Measurements from ENCODE around the gene ABI1.
"Not testable (repeated sequence)": the region's sequence is repeated elsewhere in the genome, so short reads cannot be mapped to it uniquely, and the experiment has no call there.

The ABI1 gene

GRCh38 chr10:26860102-26860442 lies 686 bp downstream of the ABI1 start:
- H3K4me3 ChIP-seq (ENCODE audit: low read length): peak overlapping the region; percentile 93
- no peak for TF ChIP-seq CTCF (conservative IDR thresholded peaks at IDR 0.05; ENCODE audit: low read depth, low read length)
- DNase-seq (ENCODE audit: low read depth): no peak

GRCh38 chr10:26859241-26860101 lies 1.3 kb downstream of the ABI1 start:
- no peak for DNase-seq (ENCODE audit: low read depth)
- TF ChIP-seq CTCF (conservative IDR thresholded peaks at IDR 0.05; ENCODE audit: low read depth, low read length): no peak
- peak overlapping the region; percentile 93 for H3K4me3 ChIP-seq (ENCODE audit: low read length)

GRCh38 chr10:26858707-26859034 lies 2.1 kb downstream of the ABI1 start:
- H3K4me3 ChIP-seq (ENCODE audit: low read length): peak overlapping the region; percentile 93
- TF ChIP-seq CTCF (conservative IDR thresholded peaks at IDR 0.05; ENCODE audit: low read depth, low read length): no peak
- no peak for DNase-seq (ENCODE audit: low read depth)

GRCh38 chr10:26857991-26858706 lies 2.6 kb downstream of the ABI1 start:
- H3K4me3 ChIP-seq (ENCODE audit: low read length): peak overlapping the region; percentile 93
- TF ChIP-seq CTCF (conservative IDR thresholded peaks at IDR 0.05; ENCODE audit: low read depth, low read length): no peak
- no peak for DNase-seq (ENCODE audit: low read depth)

- H3K4me3 ChIP-seq (ENCODE audit: low read length); DNase-seq (ENCODE audit: low read depth): not testable (repeated sequence)
These were observed 3.2 kb downstream of the ABI1 start for GRCh38 chr10:26857553-26857952.

GRCh38 chr10:26855186-26855585 lies 5.6 kb downstream of the ABI1 start:
- no peak overlapping the region for H3K4me3 ChIP-seq (ENCODE audit: low read length)
- TF ChIP-seq CTCF (conservative IDR thresholded peaks at IDR 0.05; ENCODE audit: low read depth, low read length): no peak
- DNase-seq (ENCODE audit: low read depth): no peak

- no peak for TF ChIP-seq CTCF (conservative IDR thresholded peaks at IDR 0.05; ENCODE audit: low read depth, low read length)
- H3K4me3 ChIP-seq (ENCODE audit: low read length): no peak overlapping the region
- DNase-seq (ENCODE audit: low read depth): no peak
These were observed 6.2 kb downstream of the ABI1 start for GRCh38 chr10:26854524-26854923.
